Activated naive CD8-positive, alpha-beta T cell (primary cell): ENCODE results near the gene FSCB.
"Not testable (repeated sequence)": the region's sequence is repeated elsewhere in the genome, so short reads cannot be mapped to it uniquely, and the experiment has no call there.

ENCODE experiments used
- H3K27ac Mint-ChIP-seq: one replicate; pipeline ENCODE4 v1.8.0; 2021; ENCODE audit warnings: mixed read lengths
- H3K27me3 Mint-ChIP-seq: one replicate; pipeline ENCODE4 v1.8.0; 2021; ENCODE audit warnings: mixed read lengths
- H3K36me3 Mint-ChIP-seq: one replicate; pipeline ENCODE4 v1.8.0; 2021; ENCODE audit warnings: mixed read lengths
- H3K4me1 Mint-ChIP-seq: one replicate; pipeline ENCODE4 v1.8.0; 2021; ENCODE audit warnings: low read depth, mixed read lengths
- H3K4me3 Mint-ChIP-seq: one replicate; pipeline ENCODE4 v1.8.0; 2021; ENCODE audit warnings: mild to moderate bottlenecking, mixed read lengths
- H3K9me3 Mint-ChIP-seq: one replicate; pipeline ENCODE4 v1.8.0; 2021; ENCODE audit warnings: low read depth, mixed read lengths

The FSCB gene

GRCh38 chr14:44507183-44507582 is at the start of gene FSCB:
Gene FSCB, minus strand, starts transcription at chr14:44507283. Its CDS starts 296 bp downstream, at chr14:44506987.
- no peaks in the 10 kb centered on the region for H3K9me3 Mint-ChIP-seq

GRCh38 chr14:44531658-44532057 is 24.6 kb upstream of the FSCB start:
- Mint-ChIP-seq H3K4me3 (no peak overlapping the region), H3K27me3 (peaks cover 2% of the 10 kb centered on the region), H3K9me3 (peaks cover 7% of the 10 kb centered on the region), H3K36me3 (no peaks in the 10 kb centered on the region), H3K27ac (no peak overlapping the region), H3K4me1 (no peaks in the 10 kb centered on the region)

More at GRCh38 chr14:44507183-44507582, at the start of gene FSCB:
- H3K36me3 Mint-ChIP-seq = no peaks in the 10 kb centered on the region
- no peak within 1 kb of the TSS for H3K4me3 Mint-ChIP-seq
- no peaks in the 10 kb centered on the region for H3K27me3 Mint-ChIP-seq
- H3K27ac Mint-ChIP-seq = no peak within 1 kb of the TSS
- no peaks in the 10 kb centered on the region for H3K4me1 Mint-ChIP-seq

GRCh38 chr14:44530475-44530874 is 23.4 kb upstream of the FSCB start:
- Mint-ChIP-seq H3K36me3 (no peaks in the 10 kb centered on the region), H3K4me3 (no peak overlapping the region), H3K27ac (no peak overlapping the region), H3K9me3 (peaks cover 7% of the 10 kb centered on the region), H3K4me1 (no peaks in the 10 kb centered on the region), H3K27me3 (peaks cover 2% of the 10 kb centered on the region)

GRCh38 chr14:44529026-44529425 is 21.9 kb upstream of the FSCB start:
- H3K4me1 Mint-ChIP-seq = no peaks in the 10 kb centered on the region
- H3K27me3 Mint-ChIP-seq = peaks cover 2% of the 10 kb centered on the region
- no peak overlapping the region for H3K4me3 Mint-ChIP-seq
- H3K27ac Mint-ChIP-seq = no peak overlapping the region
- H3K36me3 Mint-ChIP-seq = no peaks in the 10 kb centered on the region
- H3K9me3 Mint-ChIP-seq = peaks cover 7% of the 10 kb centered on the region

GRCh38 chr14:44528180-44528579 is 21.1 kb upstream of the FSCB start:
- Mint-ChIP-seq H3K36me3 (no peaks in the 10 kb centered on the region), H3K4me1 (no peaks in the 10 kb centered on the region), H3K27ac (no peak overlapping the region), H3K4me3 (no peak overlapping the region), H3K9me3 (peaks cover 3% of the 10 kb centered on the region), H3K27me3 (no peaks in the 10 kb centered on the region)

GRCh38 chr14:44525237-44525636 is 18.2 kb upstream of the FSCB start:
- Mint-ChIP-seq H3K27ac (no peak overlapping the region), H3K4me3 (no peak overlapping the region), H3K4me1 (no peaks in the 10 kb centered on the region), H3K36me3 (no peaks in the 10 kb centered on the region), H3K27me3 (no peaks in the 10 kb centered on the region), H3K9me3 (peaks cover under 1% of the 10 kb centered on the region)

- not testable (repeated sequence) for H3K36me3 Mint-ChIP-seq, H3K4me1 Mint-ChIP-seq, H3K27ac Mint-ChIP-seq, H3K4me3 Mint-ChIP-seq, H3K27me3 Mint-ChIP-seq, H3K9me3 Mint-ChIP-seq
Measured at GRCh38 chr14:44515668-44516067, 8.6 kb upstream of the FSCB start.

- Mint-ChIP-seq H3K4me3 (no peak overlapping the region), H3K4me1 (no peaks in the 10 kb centered on the region), H3K9me3 (no peaks in the 10 kb centered on the region), H3K36me3 (no peaks in the 10 kb centered on the region), H3K27ac (no peak overlapping the region), H3K27me3 (no peaks in the 10 kb centered on the region)
Measured at GRCh38 chr14:44508834-44509233, 1.8 kb upstream of the FSCB start.

GRCh38 chr14:44505588-44505987 is 1.5 kb downstream of the FSCB start:
- Mint-ChIP-seq H3K27ac (no peak overlapping the region), H3K4me3 (no peak overlapping the region), H3K4me1 (no peaks in the 10 kb centered on the region), H3K27me3 (no peaks in the 10 kb centered on the region), H3K9me3 (no peaks in the 10 kb centered on the region), H3K36me3 (no peaks in the 10 kb centered on the region)

GRCh38 chr14:44497148-44497547 is 9.9 kb downstream of the FSCB start:
- Mint-ChIP-seq H3K4me1 (no peaks in the 10 kb centered on the region), H3K9me3 (no peaks in the 10 kb centered on the region), H3K27ac (no peak overlapping the region), H3K36me3 (no peaks in the 10 kb centered on the region), H3K27me3 (peaks cover 2% of the 10 kb centered on the region), H3K4me3 (no peak overlapping the region)

- Mint-ChIP-seq H3K27ac (no peak overlapping the region), H3K36me3 (no peaks in the 10 kb centered on the region), H3K9me3 (peaks cover 5% of the 10 kb centered on the region), H3K4me1 (no peaks in the 10 kb centered on the region), H3K4me3 (no peak overlapping the region), H3K27me3 (peaks cover 2% of the 10 kb centered on the region)
Measured at GRCh38 chr14:44494137-44494536, 12.9 kb downstream of the FSCB start.

- Mint-ChIP-seq H3K4me1 (no peaks in the 10 kb centered on the region), H3K27me3 (peaks cover 1% of the 10 kb centered on the region), H3K9me3 (peaks cover 11% of the 10 kb centered on the region), H3K36me3 (peaks cover 2% of the 10 kb centered on the region), H3K27ac (no peak overlapping the region), H3K4me3 (no peak overlapping the region)
Measured at GRCh38 chr14:44490966-44491365, 16.1 kb downstream of the FSCB start.

GRCh38 chr14:44477953-44478352 is 29.1 kb downstream of the FSCB start:
- H3K4me1 Mint-ChIP-seq = no peaks in the 10 kb centered on the region
- no peaks in the 10 kb centered on the region for H3K36me3 Mint-ChIP-seq
- peaks cover 18% of the 10 kb centered on the region for H3K9me3 Mint-ChIP-seq
- no peak overlapping the region for H3K27ac Mint-ChIP-seq
- H3K4me3 Mint-ChIP-seq = no peak overlapping the region
- H3K27me3 Mint-ChIP-seq = no peaks in the 10 kb centered on the region

- Mint-ChIP-seq H3K4me1 (no peaks in the 10 kb centered on the region), H3K36me3 (no peaks in the 10 kb centered on the region), H3K27me3 (no peaks in the 10 kb centered on the region), H3K4me3 (no peak overlapping the region), H3K27ac (no peak overlapping the region), H3K9me3 (peaks cover 7% of the 10 kb centered on the region)
Measured at GRCh38 chr14:44468771-44469170, 38.3 kb downstream of the FSCB start.

GRCh38 chr14:44463356-44464004 is 43.6 kb downstream of the FSCB start:
- Mint-ChIP-seq H3K4me3 (no peak overlapping the region), H3K27me3 (no peaks in the 10 kb centered on the region), H3K36me3 (no peaks in the 10 kb centered on the region), H3K9me3 (peaks cover 10% of the 10 kb centered on the region), H3K27ac (no peak overlapping the region), H3K4me1 (no peaks in the 10 kb centered on the region)

GRCh38 chr14:44462381-44462780 is 44.7 kb downstream of the FSCB start:
- Mint-ChIP-seq H3K27me3 (no peaks in the 10 kb centered on the region), H3K4me1 (no peaks in the 10 kb centered on the region), H3K4me3 (no peak overlapping the region), H3K36me3 (no peaks in the 10 kb centered on the region), H3K9me3 (peaks cover 10% of the 10 kb centered on the region), H3K27ac (no peak overlapping the region)
